M059J (cell line): ENCODE data around the gene LSM7. TPM values are rescaled to one million over a fixed set of nuclear protein-coding genes. Genes with fewer than 3 reads are reported as not detected.
A peak's percentile ranks its signal among the peaks of the same experiment; 100 is the strongest.

Source experiments
- DNase-seq: peaks from one replicate; pipeline ENCODE4 v3.0.0-alpha.2; 2012; ENCODE audit warnings: low read depth
- total RNA-seq: library from RNA; depleted of rRNA; stranded (reverse); fragments of >200 nt; shearing (Covaris generic); gene quantifications from 2 replicates; pipeline ENCODE4 v1.2.3, GENCODE V29; 2014; rRNA removed

LSM7 gene
- total RNA-seq, 1 experiment from 2014 or later, result 327 TPM

DNA sequence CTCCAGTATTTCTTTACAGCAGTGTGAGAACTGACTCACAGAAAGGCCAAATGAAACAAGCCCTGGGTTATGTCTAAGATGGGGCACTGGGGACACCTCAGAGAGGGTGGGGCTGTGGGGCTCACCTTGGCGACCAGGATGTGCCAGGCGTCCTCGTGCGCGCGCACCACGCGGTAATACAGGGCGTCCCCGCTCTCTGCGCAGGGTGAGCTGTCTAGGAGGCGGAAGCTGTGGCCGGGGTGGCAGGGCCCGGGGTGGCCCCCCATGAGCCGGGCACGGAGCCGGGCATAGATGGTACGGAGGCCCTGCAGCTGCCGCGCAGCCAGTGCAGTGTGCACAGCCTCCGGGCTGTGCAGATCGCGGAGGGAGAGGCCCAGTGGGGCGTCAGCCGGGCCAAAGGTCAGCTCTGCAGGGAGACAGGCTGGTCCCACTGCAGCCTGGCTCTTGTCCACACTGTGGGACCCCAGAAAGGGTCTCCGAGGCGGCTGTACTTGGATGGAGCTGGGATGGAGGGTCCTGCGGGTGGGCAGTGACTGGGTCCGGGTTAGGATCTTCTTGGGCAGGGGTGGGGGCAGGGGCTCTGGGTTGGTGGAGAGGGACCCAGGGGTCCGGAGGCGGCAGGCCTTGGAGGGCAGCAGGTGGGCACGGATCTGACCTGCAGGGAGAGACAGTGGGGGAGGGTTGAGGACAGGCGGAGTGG lies 49.8 kb downstream of the LSM7 start:
- DNase-seq, result peak; percentile 45

DNA sequence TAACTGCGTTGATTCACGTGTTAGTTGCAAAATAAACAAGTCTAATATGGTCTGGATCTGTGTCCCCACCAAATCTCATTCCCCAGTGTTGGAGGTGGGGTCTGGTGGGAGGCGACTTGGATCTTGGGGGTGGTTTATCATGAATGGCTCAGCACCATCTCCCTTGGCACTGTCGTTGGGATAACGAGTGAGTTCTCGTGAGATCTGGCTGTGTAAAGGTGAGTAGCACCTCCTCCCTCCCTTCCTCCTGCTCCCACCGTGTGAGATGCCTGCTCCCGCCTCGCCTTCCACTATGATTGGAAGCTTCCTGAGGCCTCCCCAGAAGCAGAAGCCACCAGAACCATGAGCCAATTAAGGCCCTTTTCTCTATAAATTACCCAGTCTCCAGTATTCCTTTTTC lies 51.2 kb downstream of the LSM7 start:
- DNase-seq, result no peak

DNA sequence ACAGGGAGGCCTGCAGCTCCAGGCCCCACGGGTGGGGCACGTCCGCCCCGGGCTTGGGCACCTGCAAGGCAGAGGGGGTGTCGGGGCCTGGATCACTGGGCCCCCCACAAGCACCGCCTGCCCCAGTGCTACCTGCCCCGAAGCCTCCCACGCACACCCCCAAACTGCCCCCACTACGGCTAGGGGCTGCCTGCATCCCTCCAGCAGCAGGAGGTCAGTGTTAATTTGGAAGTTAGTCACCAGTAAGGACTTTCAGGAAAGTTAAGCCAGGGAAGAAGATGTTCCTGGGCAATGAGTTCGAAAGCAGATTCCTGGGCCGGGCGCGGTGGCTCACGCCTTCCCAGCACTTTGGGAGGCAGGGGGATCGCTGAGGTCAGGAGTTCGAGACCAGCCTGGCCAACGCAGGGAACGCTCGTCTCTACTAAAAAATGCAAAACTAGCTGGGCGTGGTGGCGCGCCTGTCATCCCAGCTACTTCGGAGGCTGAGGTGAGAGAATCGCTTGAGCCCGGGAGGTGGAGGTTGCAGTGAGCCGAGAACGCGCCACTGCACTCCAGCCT lies 51.9 kb downstream of the LSM7 start:
- DNase-seq, result no peak

DNA sequence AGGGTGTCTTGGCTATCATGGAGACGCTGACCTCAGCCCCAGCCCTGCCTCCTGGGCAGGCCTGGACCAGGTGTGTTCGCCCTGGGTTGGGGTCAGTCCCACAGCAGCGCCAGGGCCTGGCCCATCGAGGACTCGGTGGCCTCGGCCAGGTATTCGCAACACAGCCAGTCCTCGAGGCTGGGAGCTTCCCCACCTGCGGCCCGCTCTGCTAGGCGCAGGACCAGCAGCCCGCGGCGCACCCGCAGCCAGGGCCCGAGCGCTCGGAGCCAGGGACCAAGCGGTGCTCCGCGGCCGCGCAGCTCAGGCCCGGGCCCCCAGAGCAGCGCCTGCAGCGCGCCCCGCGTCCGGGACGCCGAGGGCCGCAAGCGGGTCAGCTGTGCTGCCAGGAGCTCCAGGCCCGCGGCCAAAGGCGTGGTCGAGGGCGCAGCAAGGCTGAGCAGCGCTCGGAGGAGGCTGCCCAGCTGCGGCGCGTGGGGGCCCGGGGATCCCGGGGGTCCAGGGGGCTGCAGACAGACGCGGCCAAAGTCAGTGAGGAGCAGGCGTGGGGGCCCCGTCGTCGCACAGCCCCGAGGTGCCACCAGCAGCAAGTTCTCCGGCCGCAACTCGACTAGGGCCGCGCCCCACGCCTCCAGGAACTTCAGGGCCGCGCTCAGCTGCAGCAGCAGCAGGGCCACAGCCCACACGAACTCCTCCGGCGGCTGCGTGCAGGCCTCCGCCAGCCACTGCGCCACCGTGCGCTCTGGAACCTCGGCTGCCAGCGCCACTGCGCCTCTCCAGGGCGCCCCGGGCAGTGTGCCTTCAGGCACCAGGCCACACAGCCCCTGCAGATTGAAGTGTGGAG lies 52.6 kb downstream of the LSM7 start:
- no peak for DNase-seq

GRCh38 chr19:2274931-2275535 lies 53.4 kb downstream of the LSM7 start:
- DNase-seq, result peak; percentile 82

GRCh38 chr19:2274185-2274711 lies 54.1 kb downstream of the LSM7 start:
- DNase-seq, result peak; percentile 45

- no peak for DNase-seq
Measured at GRCh38 chr19:2273356-2274184, 54.8 kb downstream of the LSM7 start.

Other genes with a start within 250 kb of the LSM7 start
- gene MOB3A, start 232.3 kb downstream of the LSM7 start, total RNA-seq, result 9.6 and 19.1 TPM in 2 replicates
- gene IZUMO4, start 231.7 kb downstream of the LSM7 start, total RNA-seq, result 0.15 TPM in 1 of 2 replicates, not detected in the other
- gene AP3D1, start 177.0 kb downstream of the LSM7 start, total RNA-seq, result 61.0 and 93.3 TPM in 2 replicates
- 4.1 and 11.0 TPM in 2 replicates for gene DOT1L, start 164.7 kb downstream of the LSM7 start, total RNA-seq
- 75.4 and 79.5 TPM in 2 replicates for gene PLEKHJ1, start 92.3 kb downstream of the LSM7 start, total RNA-seq
- 36.9 and 44.0 TPM in 2 replicates for gene SF3A2, start 91.8 kb downstream of the LSM7 start, total RNA-seq
- 1.5 and 2.9 TPM in 2 replicates for gene AMH, start 79.3 kb downstream of the LSM7 start, total RNA-seq
- gene JSRP1, start 72.2 kb downstream of the LSM7 start, total RNA-seq, result not detected in 2 replicates
- gene PEAK3, start 46.4 kb downstream of the LSM7 start, total RNA-seq, result not detected in 2 replicates
- gene LINGO3, start 20.4 kb downstream of the LSM7 start, total RNA-seq, result not detected in 2 replicates
- 17.2 and 31.9 TPM in 2 replicates for gene SPPL2B, start 98 bp upstream of the LSM7 start, total RNA-seq
- not detected in 2 replicates for gene TMPRSS9, start 31.7 kb upstream of the LSM7 start, total RNA-seq
- gene TIMM13, start 99.0 kb upstream of the LSM7 start, total RNA-seq, result 38.5 and 48.3 TPM in 2 replicates
- 57.9 and 114 TPM in 2 replicates for gene LMNB2, start 128.4 kb upstream of the LSM7 start, total RNA-seq
- gene GADD45B, start 147.5 kb upstream of the LSM7 start, total RNA-seq, result 38.8 and 54.0 TPM in 2 replicates